ENCODE results near the gene JKAMP.
"Not testable (repeated sequence)": the region's sequence is repeated elsewhere in the genome, so short reads cannot be mapped to it uniquely, and the experiment has no call there.

Gene JKAMP, protein sequence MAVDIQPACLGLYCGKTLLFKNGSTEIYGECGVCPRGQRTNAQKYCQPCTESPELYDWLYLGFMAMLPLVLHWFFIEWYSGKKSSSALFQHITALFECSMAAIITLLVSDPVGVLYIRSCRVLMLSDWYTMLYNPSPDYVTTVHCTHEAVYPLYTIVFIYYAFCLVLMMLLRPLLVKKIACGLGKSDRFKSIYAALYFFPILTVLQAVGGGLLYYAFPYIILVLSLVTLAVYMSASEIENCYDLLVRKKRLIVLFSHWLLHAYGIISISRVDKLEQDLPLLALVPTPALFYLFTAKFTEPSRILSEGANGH

DNA sequence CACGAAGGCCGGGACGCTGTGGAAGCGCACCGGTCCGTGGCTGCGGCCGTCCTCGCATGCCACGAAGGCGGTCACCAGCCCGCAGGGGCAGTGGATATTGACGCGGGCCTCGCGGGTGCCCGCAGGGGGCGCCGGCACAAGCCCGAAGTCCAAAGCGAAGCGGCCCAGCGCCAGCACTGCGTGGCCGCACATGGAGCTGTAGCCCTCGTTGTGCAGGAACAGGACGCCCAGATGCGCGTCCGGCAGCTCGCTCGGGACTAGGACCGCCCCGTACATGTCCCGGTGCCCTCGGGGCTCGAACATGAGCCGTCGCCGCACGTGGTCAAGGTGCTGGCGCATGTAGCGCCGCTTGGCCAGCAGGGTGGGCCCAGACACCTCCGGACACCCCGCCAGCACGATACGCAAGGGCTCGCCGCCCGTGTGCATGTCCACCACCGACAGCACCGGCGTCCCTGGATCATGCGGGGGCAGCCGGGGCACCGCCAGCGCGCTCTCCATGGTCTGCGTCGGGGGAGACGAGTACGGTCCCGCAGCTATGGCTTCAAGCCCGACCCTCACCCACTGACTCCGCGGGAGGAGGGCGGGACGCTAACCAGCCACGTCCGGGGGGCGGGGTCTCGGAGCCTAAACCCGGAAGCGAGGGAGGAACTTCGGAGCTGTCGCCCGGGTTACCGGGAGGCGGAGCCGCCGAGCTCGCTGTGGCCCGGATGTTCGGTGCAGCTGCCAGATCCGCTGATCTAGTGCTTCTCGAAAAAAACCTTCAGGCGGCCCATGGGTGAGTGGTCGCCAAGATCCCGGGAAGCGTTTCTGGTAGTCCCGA, at the start of gene JKAMP, which contains the start of gene L3HYPDH:
TSS of gene JKAMP (plus strand) at position 699 of the 820 bp plus-strand sequence. CDS start at position 772, 73 bp downstream.
TSS of gene L3HYPDH (minus strand) at position 590 of the 820 bp plus-strand sequence. CDS start at position 498, 92 bp downstream.
- DNase-seq (ENCODE audit: low read depth, low spot score): peak; percentile 94

DNA sequence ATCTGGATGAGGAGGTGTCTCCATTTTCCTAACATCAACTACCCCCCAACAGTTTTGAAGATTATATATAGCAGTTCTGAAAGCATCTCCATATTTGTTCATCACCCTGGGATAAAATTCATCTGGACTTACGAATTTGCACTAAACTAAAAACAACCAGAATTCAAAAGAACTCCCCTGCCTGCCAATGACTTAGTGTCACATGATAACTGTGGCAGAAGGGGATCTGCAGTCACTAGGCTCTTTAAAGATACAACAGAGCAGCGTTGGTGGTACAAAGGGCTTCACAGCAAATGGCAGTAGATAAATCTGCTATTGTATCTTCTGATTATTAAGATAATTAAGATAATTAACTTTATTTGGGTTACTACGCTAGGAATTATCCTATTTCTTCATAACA, 49.2 kb upstream of the JKAMP start:
- DNase-seq (ENCODE audit: low read depth, low spot score): no peak

DNA sequence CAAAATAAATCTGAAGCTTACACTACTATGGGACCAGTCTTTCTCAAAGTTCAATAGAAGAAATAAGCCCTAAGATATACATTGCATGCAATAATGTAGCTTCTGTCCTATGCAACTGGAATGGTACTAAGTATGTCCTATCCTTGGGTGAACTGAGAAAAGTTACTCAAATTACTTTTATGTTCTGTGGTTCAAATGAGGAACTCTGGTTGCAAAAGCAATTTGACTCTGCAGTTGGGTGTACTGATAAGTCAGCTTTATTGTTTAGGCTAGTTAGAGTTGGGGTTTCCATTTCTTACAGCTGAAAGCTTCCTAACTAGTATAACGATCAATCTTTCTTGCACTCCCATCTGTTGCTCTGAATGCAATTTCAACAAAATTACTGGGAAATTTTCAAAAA, 48.3 kb upstream of the JKAMP start:
- no peak for DNase-seq (ENCODE audit: low read depth, low spot score)

DNA sequence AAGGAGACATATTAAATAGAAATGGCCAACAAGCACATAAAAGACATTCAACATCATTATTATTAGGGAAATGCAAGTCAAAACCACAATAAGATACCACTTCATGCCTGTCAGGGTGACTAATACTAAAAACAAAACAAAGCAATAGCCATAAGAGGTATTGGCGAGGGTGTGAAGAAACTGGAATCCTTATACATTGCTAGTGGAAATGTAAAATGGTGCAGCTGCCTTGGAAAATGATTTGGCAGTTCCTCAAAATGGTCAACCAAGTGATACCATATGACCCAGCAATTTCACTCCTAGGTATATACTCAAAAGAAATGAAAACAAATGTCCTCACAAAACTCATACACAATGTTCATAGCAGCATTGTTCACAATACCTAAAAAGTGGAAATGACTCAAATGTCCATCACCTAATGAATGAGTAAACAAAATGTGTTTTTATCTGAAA, 46.1 kb upstream of the JKAMP start:
- DNase-seq (ENCODE audit: low read depth, low spot score): no peak

DNA sequence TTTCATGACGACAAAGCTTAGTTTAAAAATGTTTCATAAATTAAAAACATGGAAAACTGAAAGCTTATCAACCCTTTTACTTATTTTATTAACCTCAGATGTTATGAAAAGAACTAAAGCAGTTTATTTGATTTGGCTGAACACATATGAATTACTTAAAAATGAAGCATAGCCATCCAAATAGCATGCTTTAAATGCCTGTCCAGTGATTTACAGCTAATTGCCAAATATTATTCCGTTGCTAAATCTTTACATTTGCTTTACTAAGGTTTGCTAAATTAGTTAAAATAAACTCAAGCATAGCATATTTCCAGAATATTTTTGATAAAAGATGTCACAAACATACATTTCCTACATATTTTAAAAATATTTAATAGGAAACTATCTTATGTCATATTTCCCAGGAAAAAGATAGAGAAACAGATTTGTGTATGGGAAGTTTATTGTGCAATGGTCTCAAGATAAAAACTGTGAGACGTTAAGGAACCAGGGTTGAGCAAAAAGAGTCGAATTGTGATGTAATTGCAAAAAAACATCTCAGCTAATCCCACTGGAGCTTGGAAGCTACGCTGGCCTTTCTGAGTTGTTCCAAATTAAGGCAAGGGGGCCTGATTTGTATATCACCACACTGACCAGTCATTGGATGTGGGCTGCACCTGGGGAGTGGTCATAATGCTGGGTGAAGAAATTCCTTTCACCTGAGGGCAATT, 44.9 kb upstream of the JKAMP start:
- no peak for DNase-seq (ENCODE audit: low read depth, low spot score)

DNA sequence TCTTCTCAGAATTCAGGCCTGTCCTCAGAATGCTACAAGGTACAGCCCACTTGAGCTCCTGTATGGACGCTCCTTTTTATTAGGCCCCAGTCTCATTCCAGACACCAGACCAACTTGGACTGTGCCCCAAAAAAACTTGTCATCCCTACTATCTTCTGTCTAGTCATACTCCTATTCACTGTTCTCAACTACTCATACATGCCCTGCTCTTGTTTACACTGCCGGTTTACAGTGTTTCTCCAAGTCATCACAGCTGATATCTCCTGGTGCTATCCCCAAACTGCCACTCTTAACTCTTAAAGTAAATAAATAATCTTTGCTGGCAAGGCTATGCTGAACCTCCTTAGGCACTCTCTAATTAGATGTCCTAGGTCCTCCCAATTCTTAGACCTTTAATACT, 35.6 kb upstream of the JKAMP start:
- not testable (repeated sequence) for DNase-seq (ENCODE audit: low read depth, low spot score)

DNA sequence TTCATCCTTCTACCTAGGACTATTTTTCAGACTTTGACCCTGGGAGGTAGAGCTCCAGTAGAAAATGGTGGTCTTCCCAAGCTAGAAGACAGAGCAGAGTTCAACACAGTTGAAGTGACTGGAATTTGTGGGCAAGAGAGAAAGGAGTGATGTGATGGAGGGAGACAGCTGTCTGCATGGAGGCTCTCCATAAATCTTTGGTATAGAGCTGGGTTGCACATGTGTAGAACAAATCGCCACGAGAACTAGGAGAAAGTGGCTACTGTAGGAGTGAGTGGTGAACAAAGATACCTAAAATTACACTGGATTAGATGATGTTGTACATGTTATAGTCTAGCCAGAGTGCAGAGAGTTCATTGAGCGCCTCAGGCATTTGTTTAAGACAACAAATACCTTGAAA, 33.6 kb upstream of the JKAMP start:
- no peak for DNase-seq (ENCODE audit: low read depth, low spot score)

DNA sequence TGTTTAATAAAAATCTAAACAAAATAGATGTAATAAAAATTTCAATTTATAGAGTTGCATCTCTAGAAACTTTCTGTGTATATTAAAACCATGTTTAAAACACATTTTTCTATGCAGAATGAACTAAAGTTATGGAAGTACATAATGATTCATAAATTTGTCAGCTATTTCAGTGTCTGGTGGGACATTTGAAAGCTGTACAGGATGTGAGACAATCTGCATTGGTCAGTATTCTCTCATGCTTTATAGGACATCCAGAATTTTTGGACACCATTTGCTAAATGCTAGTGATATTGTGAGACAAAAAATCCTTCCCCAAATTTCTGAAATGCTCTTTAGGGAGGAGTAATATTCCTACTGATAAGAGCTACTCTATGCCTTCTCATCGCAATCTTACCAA, 32.5 kb upstream of the JKAMP start:
- DNase-seq (ENCODE audit: low read depth, low spot score): no peak

DNA sequence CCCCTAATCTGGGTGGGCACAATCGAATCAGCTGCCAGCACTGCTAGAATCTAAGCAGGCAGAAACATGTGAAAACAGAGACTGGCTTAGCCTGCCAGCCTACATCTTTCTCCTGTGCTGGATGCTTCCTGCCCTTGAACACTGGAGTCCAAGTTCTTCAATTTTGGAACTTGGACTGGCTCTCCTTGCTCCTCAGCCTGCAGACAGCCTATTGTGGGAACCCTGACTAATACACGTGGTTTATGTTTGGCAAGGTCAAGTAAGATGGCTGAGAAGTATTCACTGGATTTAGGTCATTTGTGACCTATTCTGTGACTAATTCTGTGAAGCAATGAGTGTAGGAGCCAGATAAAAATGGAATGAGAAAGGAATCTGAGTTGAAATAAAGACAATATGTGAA, 30.2 kb upstream of the JKAMP start:
- no peak for DNase-seq (ENCODE audit: low read depth, low spot score)

DNA sequence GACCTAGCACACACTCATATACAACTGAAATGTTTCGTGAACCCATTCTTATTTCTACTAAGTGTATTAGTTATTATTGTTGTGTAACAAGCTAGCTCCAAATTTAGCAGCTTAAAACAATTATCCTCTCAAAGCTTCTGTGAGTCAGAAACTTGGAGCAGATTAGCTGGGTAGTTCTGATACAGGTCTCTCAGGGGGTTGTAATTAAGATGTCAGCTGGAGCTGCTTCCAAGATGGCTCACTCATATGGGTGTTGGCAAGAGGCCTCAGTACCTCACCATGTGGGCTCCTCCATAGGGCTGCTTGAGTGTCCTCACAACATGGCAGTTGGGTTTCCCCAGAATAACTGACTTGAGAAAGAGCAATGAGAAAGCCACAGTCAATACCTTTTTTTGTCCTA, 28.9 kb upstream of the JKAMP start:
- no peak for DNase-seq (ENCODE audit: low read depth, low spot score)

DNA sequence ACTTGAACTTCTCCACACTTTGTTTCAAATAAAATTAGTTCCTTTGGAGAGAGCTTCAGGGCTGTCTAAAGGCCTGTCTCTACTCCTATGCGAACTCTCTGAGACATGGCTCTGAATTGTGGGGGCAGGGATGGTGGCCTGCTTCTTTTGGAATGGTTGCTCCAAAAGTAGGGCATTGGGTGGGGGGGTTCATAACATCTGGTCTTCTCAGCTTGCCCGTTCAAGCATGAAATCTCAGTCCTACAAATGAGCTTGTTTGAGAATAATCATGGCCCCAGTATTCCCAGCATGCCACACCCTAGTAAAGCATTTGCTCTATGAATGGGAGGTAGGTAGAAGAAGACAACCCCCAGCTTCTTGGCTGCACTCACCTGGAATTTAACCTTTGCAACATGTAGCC, 25.8 kb upstream of the JKAMP start:
- DNase-seq (ENCODE audit: low read depth, low spot score): no peak

DNA sequence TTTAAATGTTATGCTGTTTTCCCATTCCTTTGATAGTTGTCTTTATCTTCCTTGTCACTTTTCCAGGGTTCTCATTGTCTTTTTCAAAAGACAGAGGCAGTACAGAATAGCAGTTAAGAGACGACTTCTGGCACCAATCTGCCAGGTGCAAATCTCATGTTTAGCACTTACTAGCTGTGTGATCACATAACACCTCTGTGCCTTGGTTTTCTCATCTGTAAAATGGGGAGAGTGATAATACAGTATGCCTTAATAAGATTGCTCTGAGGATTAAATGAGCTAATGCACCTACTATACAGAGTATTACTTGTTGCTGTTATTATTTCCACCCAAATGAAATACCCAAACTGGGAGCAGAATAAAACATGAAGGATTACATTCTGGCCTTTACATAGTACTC, 23.9 kb upstream of the JKAMP start:
- DNase-seq (ENCODE audit: low read depth, low spot score): no peak

DNA sequence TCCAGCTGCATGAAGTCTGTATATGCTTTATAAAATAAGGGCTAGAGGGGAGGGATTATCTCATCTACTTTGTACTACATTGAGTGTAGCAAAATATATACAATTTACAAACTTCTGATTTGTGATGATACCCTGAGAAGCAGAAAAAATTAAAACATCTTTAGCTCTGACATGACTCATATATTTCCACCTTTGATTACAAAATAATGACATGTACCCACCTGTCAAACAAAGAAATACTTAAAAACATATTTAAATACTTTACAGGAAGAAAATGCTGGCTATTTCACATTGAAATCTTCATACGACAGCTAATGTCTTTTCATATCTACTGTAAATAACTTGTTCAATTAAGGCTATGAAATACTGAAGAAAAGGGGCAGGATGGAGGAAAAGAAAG, 22.4 kb upstream of the JKAMP start:
- no peak for DNase-seq (ENCODE audit: low read depth, low spot score)

DNA sequence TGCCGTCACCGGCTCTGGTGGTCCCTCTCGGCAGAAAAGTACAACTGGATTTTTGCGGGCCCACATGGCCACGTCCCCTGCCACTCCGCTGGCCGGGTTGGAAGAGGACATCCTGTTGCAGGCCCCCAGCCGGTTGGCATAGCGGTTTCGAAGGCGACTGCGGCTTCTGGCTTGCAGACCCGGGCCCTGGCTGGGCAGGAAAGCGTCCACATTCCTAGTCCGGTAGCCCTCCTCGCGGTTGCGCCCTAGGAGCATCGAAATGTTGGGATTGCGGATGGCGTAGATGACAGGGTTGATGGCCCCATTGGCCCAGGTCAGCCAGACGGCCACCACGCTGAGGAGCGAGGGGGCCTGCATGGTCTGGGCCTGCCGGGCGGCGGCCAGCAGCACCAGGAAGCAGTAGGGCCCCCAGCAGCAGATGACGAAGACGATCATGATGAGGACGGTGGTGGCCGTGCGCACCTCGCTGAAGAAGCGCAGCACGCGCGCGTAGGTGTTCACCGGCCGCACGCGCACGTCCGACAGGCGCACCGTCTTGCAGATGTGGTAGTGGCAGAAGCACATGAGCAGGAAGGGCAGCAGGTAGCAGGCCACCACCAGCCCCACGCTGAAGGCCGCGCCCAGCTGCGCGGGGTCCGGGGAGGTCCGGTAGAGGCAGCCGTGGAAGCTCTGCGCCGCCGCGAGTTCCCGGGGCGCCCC, 20.4 kb upstream of the JKAMP start:
- DNase-seq (ENCODE audit: low read depth, low spot score): no peak

DNA sequence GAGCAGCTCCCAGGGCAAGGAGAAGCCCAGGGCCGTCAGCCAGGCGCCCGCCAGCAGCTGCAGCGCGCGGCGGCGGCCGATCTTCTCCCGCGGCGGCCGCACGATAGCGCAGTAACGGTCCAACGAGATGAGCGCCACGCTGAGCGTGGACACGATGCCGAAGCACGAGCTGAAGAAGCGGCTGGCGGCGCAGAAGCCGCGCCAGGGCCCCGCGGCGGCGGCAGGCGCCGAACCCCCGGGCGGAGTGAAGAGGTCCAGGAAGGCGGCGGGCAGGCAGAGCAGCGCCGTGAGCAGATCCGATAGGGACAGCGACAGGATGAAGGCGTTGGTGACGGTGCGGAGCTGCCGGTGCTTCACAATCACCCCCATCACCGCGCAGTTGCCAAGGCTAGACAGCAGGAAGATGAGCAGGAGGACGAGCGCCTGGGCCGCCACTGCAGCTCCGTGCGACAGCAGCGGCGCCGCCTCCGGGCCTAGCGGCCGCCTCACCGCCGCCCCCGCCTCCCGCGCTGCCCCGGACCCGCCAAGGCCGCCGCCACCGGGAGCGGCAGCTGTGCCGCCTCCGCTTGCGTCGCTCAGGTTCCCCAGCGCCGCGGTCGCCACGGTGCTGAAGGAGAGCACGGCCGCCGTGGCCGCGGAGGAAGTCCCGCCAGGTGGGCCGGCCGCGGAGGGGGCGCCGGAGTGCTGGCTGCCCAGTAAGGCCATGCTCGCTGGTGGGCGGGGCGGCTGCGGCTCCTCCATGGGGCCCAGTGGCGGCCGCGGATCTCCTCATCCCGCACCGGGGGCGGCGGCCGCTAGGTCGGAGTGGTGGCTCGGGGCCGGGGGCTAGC, 19.6 kb upstream of the JKAMP start:
- no peak for DNase-seq (ENCODE audit: low read depth, low spot score)

DNA sequence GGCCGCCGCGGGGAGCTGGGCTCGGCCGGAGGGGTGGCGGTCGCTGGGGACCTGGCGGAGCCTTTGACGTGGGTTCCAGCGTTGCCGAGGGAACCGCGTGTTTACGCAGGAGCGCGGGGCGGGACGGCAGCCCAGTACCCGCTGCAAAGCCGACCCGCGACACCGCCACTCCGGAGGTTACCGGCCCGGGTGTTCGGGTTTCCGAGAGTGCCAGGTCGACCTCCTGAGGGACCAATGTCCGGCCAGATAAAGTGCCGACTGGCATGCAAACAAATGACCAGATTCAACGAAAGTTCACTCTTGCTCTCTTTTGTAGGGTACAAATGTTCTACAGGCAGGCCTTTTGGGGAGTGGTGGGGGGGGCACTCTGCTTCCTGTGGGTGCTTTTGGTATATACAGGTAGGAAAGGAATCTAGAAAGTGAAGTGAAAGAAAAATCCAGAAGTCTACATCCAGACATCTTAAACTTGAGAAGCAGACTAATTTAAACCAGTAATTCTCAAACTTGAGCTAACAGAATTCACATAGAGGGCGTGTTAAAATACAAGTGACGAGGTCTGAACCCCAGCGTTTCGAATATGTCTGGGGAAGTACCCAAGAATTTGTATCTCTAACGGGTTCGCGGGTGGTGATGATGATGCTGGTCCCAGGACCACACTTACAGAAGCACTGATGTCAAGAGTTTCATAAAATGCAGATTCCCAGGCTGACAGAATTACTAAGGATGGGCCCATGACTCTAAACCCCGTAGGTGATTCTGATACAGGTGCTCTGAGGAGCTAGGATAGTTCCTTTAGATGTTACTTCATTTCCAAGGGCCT, 18.8 kb upstream of the JKAMP start, which contains the start of gene GPR135:
TSS of gene GPR135 (minus strand) at position 65 of the 820 bp plus-strand sequence. CDS start 154 bp downstream, outside the sequence.
- DNase-seq (ENCODE audit: low read depth, low spot score): no peak

DNA sequence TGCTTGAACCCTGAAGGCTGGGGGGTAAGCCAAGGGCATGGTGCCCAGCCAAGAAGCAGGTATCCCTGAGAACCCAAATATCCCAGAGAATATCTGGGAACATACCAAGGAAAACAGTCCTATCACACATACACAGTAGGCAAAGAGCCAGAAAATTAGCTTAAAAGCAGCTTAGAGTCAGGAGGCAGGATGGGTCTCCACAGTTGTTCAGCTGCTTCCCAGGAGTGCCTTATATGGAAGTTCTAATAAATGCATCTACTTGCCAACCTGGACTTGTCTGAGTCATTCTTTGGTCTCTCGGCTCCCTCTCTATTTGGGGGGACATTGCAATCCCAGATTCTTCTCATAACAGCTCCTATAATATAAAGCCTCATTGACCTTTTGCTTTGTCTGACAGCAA, 10.1 kb upstream of the JKAMP start:
- DNase-seq (ENCODE audit: low read depth, low spot score): no peak

DNA sequence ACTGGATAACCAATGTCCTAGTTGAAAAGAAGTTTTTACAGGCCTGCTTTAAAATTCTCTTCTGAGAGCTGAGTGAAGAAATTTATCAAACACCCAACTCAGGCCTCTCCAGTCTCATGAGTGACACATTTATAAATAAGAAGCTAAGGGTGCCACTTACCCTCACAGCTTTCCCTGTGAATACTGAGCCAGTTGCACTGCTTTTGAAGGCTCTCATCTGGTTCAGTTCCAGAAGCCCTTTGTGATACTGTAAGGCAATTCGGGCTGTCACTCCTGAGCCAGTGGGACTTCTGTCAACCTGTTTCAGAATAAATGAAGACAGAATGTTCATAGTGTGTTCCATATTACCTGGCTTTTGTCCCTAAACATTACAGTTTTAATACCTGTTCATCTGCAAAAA, 8.6 kb upstream of the JKAMP start:
- DNase-seq (ENCODE audit: low read depth, low spot score): no peak

DNA sequence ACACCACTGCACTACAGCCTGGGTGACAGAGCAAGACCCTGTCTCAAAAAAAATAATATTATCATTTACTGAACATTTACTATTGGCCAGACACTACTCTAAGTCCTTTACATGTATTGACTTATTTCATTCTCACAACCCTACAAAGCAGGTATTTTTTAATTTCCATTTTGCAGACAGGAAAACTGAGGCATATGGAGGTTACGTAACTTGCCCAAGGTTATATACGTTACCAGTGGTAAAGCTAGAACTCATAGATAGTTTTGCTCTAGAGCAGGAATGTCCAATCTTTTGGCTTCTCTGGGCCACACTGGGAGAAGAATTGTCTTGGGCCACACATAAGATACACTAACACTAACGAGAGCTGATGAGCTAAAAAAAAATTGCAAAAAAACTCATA, 5.8 kb upstream of the JKAMP start:
- DNase-seq (ENCODE audit: low read depth, low spot score): no peak

DNA sequence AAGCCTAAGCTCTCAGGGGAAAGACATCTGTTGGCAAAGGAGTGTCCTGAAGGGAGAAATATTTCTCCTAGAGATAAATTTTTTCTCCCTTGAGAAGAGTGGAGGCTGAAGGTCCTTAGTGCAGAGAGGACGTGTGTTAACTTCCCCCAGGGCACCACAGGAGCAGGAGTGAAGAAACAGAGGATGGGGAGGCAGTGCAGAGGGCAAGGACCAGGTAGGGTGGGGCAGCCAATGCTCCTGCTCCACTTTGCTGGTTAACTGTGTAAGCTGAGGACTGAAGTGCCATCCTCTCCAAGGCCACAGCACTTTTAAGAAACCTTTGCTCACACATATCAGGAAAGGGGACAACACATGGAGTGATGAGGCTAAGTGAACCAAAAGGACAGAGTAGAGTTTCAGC, 4.2 kb upstream of the JKAMP start:
- DNase-seq (ENCODE audit: low read depth, low spot score): no peak

Measured in activated CD4-positive, CD25-positive, alpha-beta regulatory T cell treated with anti-CD3 and anti-CD28 coated beads, Interleukin-2, amount 50 U/mL, for 16 hours (primary cell).